Measurements from ENCODE around the gene ZNF580.

- TF ChIP-seq, protein P1, sequence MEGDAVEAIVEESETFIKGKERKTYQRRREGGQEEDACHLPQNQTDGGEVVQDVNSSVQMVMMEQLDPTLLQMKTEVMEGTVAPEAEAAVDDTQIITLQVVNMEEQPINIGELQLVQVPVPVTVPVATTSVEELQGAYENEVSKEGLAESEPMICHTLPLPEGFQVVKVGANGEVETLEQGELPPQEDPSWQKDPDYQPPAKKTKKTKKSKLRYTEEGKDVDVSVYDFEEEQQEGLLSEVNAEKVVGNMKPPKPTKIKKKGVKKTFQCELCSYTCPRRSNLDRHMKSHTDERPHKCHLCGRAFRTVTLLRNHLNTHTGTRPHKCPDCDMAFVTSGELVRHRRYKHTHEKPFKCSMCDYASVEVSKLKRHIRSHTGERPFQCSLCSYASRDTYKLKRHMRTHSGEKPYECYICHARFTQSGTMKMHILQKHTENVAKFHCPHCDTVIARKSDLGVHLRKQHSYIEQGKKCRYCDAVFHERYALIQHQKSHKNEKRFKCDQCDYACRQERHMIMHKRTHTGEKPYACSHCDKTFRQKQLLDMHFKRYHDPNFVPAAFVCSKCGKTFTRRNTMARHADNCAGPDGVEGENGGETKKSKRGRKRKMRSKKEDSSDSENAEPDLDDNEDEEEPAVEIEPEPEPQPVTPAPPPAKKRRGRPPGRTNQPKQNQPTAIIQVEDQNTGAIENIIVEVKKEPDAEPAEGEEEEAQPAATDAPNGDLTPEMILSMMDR (IDR thresholded peaks at IDR 0.05; ENCODE audit: low read length): no peak
- TF ChIP-seq EZH2 (IDR thresholded peaks at IDR 0.05; ENCODE audit: borderline replicate concordance, low read length): no peak
Measured at GRCh38 chr19:55621673-55622231, 19.1 kb upstream of the ZNF580 start.
